Measurements from ENCODE around the gene CYB5RL. TPM values are rescaled to one million over a fixed set of nuclear protein-coding genes. Genes with fewer than 3 reads are reported as not detected.

Gene CYB5RL
- total and polyA plus RNA-seq, 2 of the 8 experiments (the other 6 are each of a cell fraction or from before 2014, with no cell fraction given) = 13.2 to 14.1 TPM

DNA sequence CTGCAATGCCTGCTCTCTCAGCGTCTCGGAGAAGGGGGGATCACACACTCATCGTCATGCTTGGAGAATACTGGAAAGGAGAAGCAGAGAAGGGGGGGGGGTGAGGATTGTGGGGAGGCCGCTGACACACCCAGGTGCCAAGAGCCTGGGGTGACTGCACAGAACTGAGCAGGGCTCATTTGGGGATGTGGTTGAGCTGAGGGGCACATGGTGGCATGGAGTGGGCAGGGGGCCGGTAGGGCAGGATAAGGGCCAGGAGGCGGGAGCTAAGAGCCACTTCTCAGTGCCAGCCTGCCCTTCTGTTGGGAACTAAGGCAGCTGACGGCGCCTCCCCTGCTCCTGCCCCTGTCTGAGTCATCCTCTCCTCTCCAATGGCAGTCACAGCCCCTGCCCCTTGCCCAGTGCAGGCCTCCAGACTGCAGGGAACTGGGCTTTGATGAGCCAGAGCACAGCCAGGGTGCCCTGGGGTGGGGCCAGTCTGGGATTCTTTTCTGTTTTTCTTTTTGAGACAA, 27.3 kb upstream of the CYB5RL start:
- CTCF ChIA-PET (ENCODE audit: partially characterized antibody) = interaction anchor here (0.6 to 3.0 kb wide), 14 partner anchors 7 to 273 kb away, joined by 3 to 10 read pairs (median 4); no protein-coding TSS in a partner anchor
- H3K27ac ChIP-seq (ENCODE audit: low read depth, low read length) = no peak overlapping the region

More for the DNA sequence above, 27.3 kb upstream of the CYB5RL start:
- Histone ChIP-seq H3K27me3 (replicated peaks in 1 of 4; ENCODE audit: control insufficient read depth in 3 of 4, extremely low read depth in 1 of 4, insufficient read depth in 3 of 4, low read length in 3 of 4) (no peaks in the 10 kb centered on the region), H2AFZ (ENCODE audit: low read length) (no peak overlapping the region), H3K4me1 (replicated peaks in 1 of 4; ENCODE audit: control insufficient read depth in 3 of 4, insufficient read depth in 4 of 4, low read length in 3 of 4) (peaks cover 0 to 10% (median 6%) of the 10 kb centered on the region in 4 experiments; a peak in 3 of 7 replicates), H3K23ac (ENCODE audit: insufficient read length) (no peak overlapping the region), H2BK20ac (ENCODE audit: low read length) (no peak overlapping the region), H3K23me2 (ENCODE audit: low read depth, low read length) (no peaks in the 10 kb centered on the region), H2BK120ac (replicated peaks; ENCODE audit: low read depth, low read length) (no peak overlapping the region), H3K14ac (ENCODE audit: insufficient read length) (no peak overlapping the region), H4K91ac (replicated peaks; ENCODE audit: insufficient read length, low read length) (no peak overlapping the region), H3K18ac (ENCODE audit: extremely low read depth, low read length) (no peak overlapping the region), H4K20me1 (replicated peaks in 1 of 2; ENCODE audit: control insufficient read depth in 1 of 2, insufficient read depth in 2 of 2, low read length in 2 of 2) (peaks cover 0 to 9% of the 10 kb centered on the region in 2 experiments), H3K4me3 (ENCODE audit: extremely low read depth in 1 of 4, insufficient read depth in 2 of 4, low read depth in 3 of 4, low read length in 4 of 4) (no peak overlapping the region), H4K5ac (ENCODE audit: insufficient read length, low read depth, low read length) (no peak overlapping the region), H2AK5ac (ENCODE audit: low read depth, low read length) (no peak overlapping the region), H2BK12ac (ENCODE audit: low read depth, low read length) (no peak overlapping the region), H3K36me3 (ENCODE audit: control insufficient read depth in 2 of 4, insufficient read depth in 4 of 4, low read length in 3 of 4) (peaks cover 0 to 3% (median 1%) of the 10 kb centered on the region in 4 experiments; a peak in 2 of 8 replicates), H2BK5ac (ENCODE audit: low read depth, low read length) (no peak overlapping the region), H3K56ac (replicated peaks; ENCODE audit: insufficient read length, low read depth, low read length) (no peak overlapping the region), H3K79me2 (ENCODE audit: control insufficient read depth in 1 of 2, insufficient read depth in 2 of 2, low read length in 2 of 2) (no peaks in the 10 kb centered on the region), H3K9me3 (ENCODE audit: insufficient read depth in 2 of 2, low read depth in 1 of 2, low read length in 1 of 2) (no peaks in the 10 kb centered on the region; a peak in 1 of 4 replicates), H3K4me2 (ENCODE audit: insufficient read depth in 1 of 2, low read depth in 2 of 2, low read length in 2 of 2) (no peak overlapping the region), H4K8ac (ENCODE audit: extremely low read depth, insufficient read depth, low read length) (peak overlapping the region; percentile 48; the same call in 1 of the 2 replicates), H3K4ac (replicated peaks; ENCODE audit: insufficient read length, low read depth, low read length) (no peak overlapping the region), H2BK15ac (ENCODE audit: low read length) (no peak overlapping the region), H3K9ac (replicated peaks in 1 of 4; ENCODE audit: extremely low read depth in 1 of 4, low read depth in 3 of 4, low read length in 3 of 4) (no peak overlapping the region), H3K79me1 (ENCODE audit: low read depth, low read length) (peaks cover 2% of the 10 kb centered on the region; the same call in 1 of the 2 replicates)
- POLR2A ChIA-PET (ENCODE audit: partially characterized antibody) = interaction anchor here (0.7 to 5.3 kb wide), 3 partner anchors 26 to 179 kb away, joined by 3 to 20 read pairs (median 4); partner anchors contain the start of genes CYB5RL, MRPL37 and SSBP3
- FAIRE-seq (no peak), DNase-seq (ENCODE audit: low read depth in 1 of 2, low spot score in 2 of 2) (no peak)
- WGBS, 2 experiments (ENCODE audit: extremely low coverage in 1 of 2, insufficient coverage in 1 of 2, insufficient read length in 1 of 2, insufficient replicate concordance in 2 of 2, low coverage in 1 of 2, low lambda C conversion rate in 2 of 2, missing lambda C conversion rate in 1 of 2) = 95% methylated on average over 6 of the region's 8 CpGs; no CpG with 5 or more reads in 1 of the 2 experiments
- 0 out of 2 replicates have a peak, but pooled peaks have one; percentile 28 for TF ChIP-seq POLR2AphosphoS5 (IDR thresholded peaks at IDR 0.05; ENCODE audit: low read depth, low read length)
- no peak for TF ChIP-seq JUND (IDR thresholded peaks at IDR 0.05; ENCODE audit: low read length)

Data from H1 (cell line).